Esophagus muscularis mucosa (tissue), 4 donors: ENCODE measurements around the gene ZC3H15. TPM values are rescaled to one million over a fixed set of nuclear protein-coding genes. Genes with fewer than 3 reads are reported as not detected.

Experiments used
- DNase-seq: peaks from one replicate; pipeline ENCODE4 v3.0.0-alpha.2; 2017; ENCODE audit errors: extremely low spot score
- H3K27ac ChIP-seq, 4 donors: fragments of 200-600 bp; sonication (generic); replicated peaks in 1 of 4; 1 replicate in 3 of 4; 2 replicates in 1 of 4; pipeline ENCODE4 v1.5.1; 2016 to 2019; ENCODE audit warnings: mild to moderate bottlenecking in 1 of 4
- H3K27me3 ChIP-seq, 4 donors: fragments of 200-600 bp; sonication (generic); one replicate each; pipeline versions ENCODE4 v1.5.1 to v1.6.0; 2016 to 2019
- H3K36me3 ChIP-seq, 4 donors: fragments of 200-600 bp; sonication (generic); one replicate each; pipeline ENCODE4 v1.5.1; 2016 to 2019
- H3K4me1 ChIP-seq, 4 donors: fragments of 200-600 bp; sonication (generic); one replicate each; pipeline ENCODE4 v1.5.1; 2016 to 2019
- H3K4me3 ChIP-seq, 4 donors: fragments of 200-600 bp; sonication (generic); 1 replicate in 2 of 4; 2 replicates in 2 of 4; pipeline ENCODE4 v1.5.1; 2016 to 2019; ENCODE audit warnings: mild to moderate bottlenecking in 4 of 4, moderate library complexity in 1 of 4
- H3K9me3 ChIP-seq, 4 donors: fragments of 200-600 bp; sonication (generic); 1 replicate in 3 of 4; 2 replicates in 1 of 4; pipeline ENCODE4 v1.5.1; 2016 to 2019
- EP300 ChIP-seq: sonication (generic); formaldehyde crosslinking; IDR thresholded peaks from one replicate; pipeline ENCODE4 v1.6.1; 2017; ENCODE audit warnings: antibody characterized with exemption
- POLR2A ChIP-seq: fragments of 450-650 bp; IDR thresholded peaks from one replicate; pipeline ENCODE4 v1.6.1; 2017; ENCODE audit warnings: antibody characterized with exemption, moderate library complexity, mild to moderate bottlenecking, low read depth
- POLR2AphosphoS5 ChIP-seq, 2 donors: sonication (generic); formaldehyde crosslinking; IDR thresholded peaks; one replicate each; pipeline ENCODE4 v1.6.1; 2017; ENCODE audit warnings: antibody characterized with exemption in 2 of 2
- WGBS: methylation state at CpG from one replicate; pipeline ENCODE4 v1.1.5; 2018; 5-methylcytosine and 5-hydroxymethylcytosine counted together
- intact Hi-C: fragments of 100-400 bp; cut with DNase I; formaldehyde crosslinking; loops from one replicate; pipeline ENCODE4 v1.15.1; 2023
- total RNA-seq, 4 donors: library from RNA; depleted of rRNA; stranded (reverse); fragments of >200 nt; gene quantifications; one replicate each; pipeline versions ENCODE4 v1.1.0 to v1.2.1, GENCODE V29; 2016
- TF ChIP-seq, protein P1 (sequence below), 3 experiments: fragments of 200-600 bp in 2 of 3; fragments of 450-650 bp in 1 of 3; sonication (generic) in 2 of 3; IDR thresholded peaks; one replicate each; pipeline ENCODE4 v1.5.1; 2017 to 2019; ENCODE audit warnings: antibody characterized with exemption in 3 of 3, mild to moderate bottlenecking in 2 of 3, moderate library complexity in 1 of 3

The ZC3H15 gene
- total RNA-seq, 4 donors from 2014 or later = 57.3 to 70.2 (median 59.1) TPM

GRCh38 chr2:186532891-186533290 lies 46.8 kb downstream of the ZC3H15 start:
- H3K27ac ChIP-seq = no peak overlapping the region
- intact Hi-C loops = no loop called here
- H3K9me3 ChIP-seq = no peaks in the 10 kb centered on the region

DNA sequence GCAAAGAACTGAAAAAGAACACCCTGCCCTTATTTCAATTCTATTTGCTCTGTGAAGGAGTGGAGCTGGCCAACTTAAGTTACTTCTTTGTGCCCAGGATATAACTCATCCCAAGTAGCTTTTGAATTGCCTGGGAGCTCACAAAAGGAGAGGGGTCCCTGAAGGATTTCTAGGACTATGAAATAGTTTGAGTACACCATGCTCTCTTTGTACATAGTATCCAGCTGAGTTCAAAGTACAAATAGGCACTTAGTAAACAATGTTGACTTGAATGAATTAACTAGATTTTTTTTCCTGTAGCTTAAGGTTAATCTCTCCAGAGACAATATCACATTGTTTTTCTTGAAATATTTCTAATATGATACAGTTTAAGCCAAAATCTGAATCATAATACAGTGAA lies 47.7 kb downstream of the ZC3H15 start:
- no peaks in the 10 kb centered on the region for H3K9me3 ChIP-seq
- no peaks in the 10 kb centered on the region for H3K4me1 ChIP-seq
- no peak for TF ChIP-seq POLR2A
- TF ChIP-seq, protein P1, sequence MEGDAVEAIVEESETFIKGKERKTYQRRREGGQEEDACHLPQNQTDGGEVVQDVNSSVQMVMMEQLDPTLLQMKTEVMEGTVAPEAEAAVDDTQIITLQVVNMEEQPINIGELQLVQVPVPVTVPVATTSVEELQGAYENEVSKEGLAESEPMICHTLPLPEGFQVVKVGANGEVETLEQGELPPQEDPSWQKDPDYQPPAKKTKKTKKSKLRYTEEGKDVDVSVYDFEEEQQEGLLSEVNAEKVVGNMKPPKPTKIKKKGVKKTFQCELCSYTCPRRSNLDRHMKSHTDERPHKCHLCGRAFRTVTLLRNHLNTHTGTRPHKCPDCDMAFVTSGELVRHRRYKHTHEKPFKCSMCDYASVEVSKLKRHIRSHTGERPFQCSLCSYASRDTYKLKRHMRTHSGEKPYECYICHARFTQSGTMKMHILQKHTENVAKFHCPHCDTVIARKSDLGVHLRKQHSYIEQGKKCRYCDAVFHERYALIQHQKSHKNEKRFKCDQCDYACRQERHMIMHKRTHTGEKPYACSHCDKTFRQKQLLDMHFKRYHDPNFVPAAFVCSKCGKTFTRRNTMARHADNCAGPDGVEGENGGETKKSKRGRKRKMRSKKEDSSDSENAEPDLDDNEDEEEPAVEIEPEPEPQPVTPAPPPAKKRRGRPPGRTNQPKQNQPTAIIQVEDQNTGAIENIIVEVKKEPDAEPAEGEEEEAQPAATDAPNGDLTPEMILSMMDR (IDR thresholded peaks at IDR 0.05) = no peak
- no peak for TF ChIP-seq EP300
- H3K27ac ChIP-seq = no peak overlapping the region
- no peaks in the 10 kb centered on the region for H3K36me3 ChIP-seq
- no peak overlapping the region for H3K4me3 ChIP-seq
- no peak for DNase-seq
- intact Hi-C loops = no loop called here
- H3K27me3 ChIP-seq = no peaks in the 10 kb centered on the region

More at GRCh38 chr2:186532891-186533290, 46.8 kb downstream of the ZC3H15 start:
- no peaks in the 10 kb centered on the region for H3K4me1 ChIP-seq
- no peaks in the 10 kb centered on the region for H3K36me3 ChIP-seq
- H3K4me3 ChIP-seq = no peak overlapping the region
- DNase-seq = no peak
- H3K27me3 ChIP-seq = no peaks in the 10 kb centered on the region
- WGBS = 67% methylated on average over 1 of the region's 1 CpG
- TF ChIP-seq EP300 (no peak), POLR2AphosphoS5 (IDR thresholded peaks at IDR 0.05) (no peak), POLR2A (no peak)
- TF ChIP-seq, protein P1 (IDR thresholded peaks at IDR 0.05) = no peak

DNA sequence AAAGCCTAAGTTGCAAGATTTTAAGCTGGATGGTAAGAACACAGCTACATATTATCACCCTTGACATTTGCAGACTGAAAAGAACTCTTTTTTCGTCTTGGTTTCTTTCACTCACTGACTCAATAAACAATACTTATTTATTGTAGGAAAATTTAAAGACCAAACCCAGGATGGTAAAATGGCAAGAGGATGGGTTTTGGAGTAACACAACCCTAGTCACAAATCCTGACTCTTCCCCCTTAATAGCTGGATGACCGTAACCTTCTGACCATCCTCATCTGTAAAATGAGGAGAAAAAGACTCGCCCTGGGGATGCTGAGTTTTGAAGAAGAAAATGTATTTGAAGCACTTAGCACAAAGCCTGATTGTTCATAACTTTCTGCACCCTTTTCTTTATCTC lies 48.3 kb downstream of the ZC3H15 start:
- Histone ChIP-seq H3K4me3 (no peak overlapping the region), H3K4me1 (no peaks in the 10 kb centered on the region), H3K27ac (no peak overlapping the region), H3K9me3 (no peaks in the 10 kb centered on the region), H3K27me3 (no peaks in the 10 kb centered on the region), H3K36me3 (no peaks in the 10 kb centered on the region)
- TF ChIP-seq POLR2A (no peak), POLR2AphosphoS5 (IDR thresholded peaks at IDR 0.05) (no peak), EP300 (no peak)
- TF ChIP-seq, protein P1 (IDR thresholded peaks at IDR 0.05) = no peak
- 93% methylated on average over 3 of the region's 3 CpGs for WGBS
- intact Hi-C loops = no loop called here
- DNase-seq = no peak

DNA sequence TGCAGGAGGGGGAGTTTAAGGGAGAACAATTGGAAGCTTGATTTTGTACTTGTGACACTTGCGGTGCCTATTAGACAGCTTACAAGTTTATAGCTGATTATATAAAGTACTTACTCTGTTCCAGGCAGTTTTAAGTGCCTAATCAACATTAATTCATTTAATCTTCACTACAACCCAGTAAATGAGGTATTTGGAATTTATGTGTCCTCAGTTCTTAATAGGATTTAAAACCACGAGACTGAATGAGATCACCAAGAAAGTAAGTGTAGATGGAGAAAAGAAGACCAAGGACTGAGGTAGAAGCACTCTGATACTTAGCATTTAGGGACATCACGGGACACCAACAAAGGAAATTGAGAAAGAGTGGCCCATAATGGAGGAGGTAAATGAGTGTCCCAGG lies 49.8 kb downstream of the ZC3H15 start:
- TF ChIP-seq POLR2A (no peak), EP300 (no peak), POLR2AphosphoS5 (IDR thresholded peaks at IDR 0.05) (no peak)
- TF ChIP-seq, protein P1 (IDR thresholded peaks at IDR 0.05) = no peak
- 92% methylated on average over 3 of the region's 3 CpGs for WGBS
- Histone ChIP-seq H3K9me3 (no peaks in the 10 kb centered on the region), H3K4me3 (no peak overlapping the region), H3K27ac (no peak overlapping the region), H3K27me3 (no peaks in the 10 kb centered on the region), H3K4me1 (no peaks in the 10 kb centered on the region), H3K36me3 (no peaks in the 10 kb centered on the region)
- intact Hi-C loops = no loop called here
- no peak for DNase-seq

DNA sequence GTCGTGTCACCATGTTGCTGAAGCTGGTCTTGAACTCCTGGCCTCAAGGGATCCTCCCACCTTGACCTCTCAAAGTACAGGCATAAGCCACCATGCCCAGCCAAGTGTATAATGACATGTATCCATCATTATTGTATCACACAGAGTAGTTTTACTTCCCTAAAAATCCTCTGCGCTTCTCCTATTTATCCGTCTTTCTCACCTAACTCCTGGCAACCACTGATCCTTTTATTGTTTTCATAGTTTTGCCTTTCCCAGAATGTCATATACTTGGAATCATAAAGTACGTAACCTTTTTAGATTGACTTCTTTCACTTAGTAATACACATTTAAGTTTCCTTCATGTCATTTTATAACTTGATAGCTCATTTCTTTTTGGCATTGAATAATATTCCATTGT lies 51.0 kb downstream of the ZC3H15 start:
- no peaks in the 10 kb centered on the region for H3K27me3 ChIP-seq
- intact Hi-C loops = no loop called here
- DNase-seq = no peak
- H3K36me3 ChIP-seq = no peaks in the 10 kb centered on the region
- H3K27ac ChIP-seq = no peak overlapping the region
- H3K9me3 ChIP-seq = no peaks in the 10 kb centered on the region
- TF ChIP-seq EP300 (no peak), POLR2AphosphoS5 (IDR thresholded peaks at IDR 0.05) (no peak), POLR2A (no peak)
- TF ChIP-seq, protein P1 (IDR thresholded peaks at IDR 0.05) = no peak
- 88% methylated on average over 4 of the region's 4 CpGs for WGBS
- H3K4me3 ChIP-seq = no peak overlapping the region
- no peaks in the 10 kb centered on the region for H3K4me1 ChIP-seq
